Pancreas (tissue), 10 donors: ENCODE data around the gene MMP14. TPM values are rescaled to one million over a fixed set of nuclear protein-coding genes. Genes with fewer than 3 reads are reported as not detected.
A peak's percentile ranks its signal among the peaks of the same experiment; 100 is the strongest.

Source experiments
- ATAC-seq, 4 donors: fragments of 200-7000 bp; cut with Tn5 transposase; one replicate each; pipeline versions ENCODE4 v1.8.0 to v1.9.1; 2020; ENCODE audit warnings: mild to moderate bottlenecking in 4 of 4, moderate library complexity in 4 of 4
- DNase-seq, 6 donors: peaks; one replicate each; pipeline ENCODE4 v3.0.0-alpha.2; 2020
- FAIRE-seq: peaks from 2 replicates; lab custom pipeline; 2012; peaks lifted over from hg19 to GRCh38; lab: Jason Lieb, UNC
- H3K27ac ChIP-seq, 4 donors: fragments of 200-600 bp; sonication (generic); 1 replicate in 3 of 4; 2 replicates in 1 of 4; pipeline versions ENCODE4 v1.5.0 to v1.8.0; 2020
- H3K27me3 ChIP-seq, 4 donors: fragments of 200-600 bp; one replicate each; pipeline ENCODE4 v1.8.0; 2021
- H3K36me3 ChIP-seq, 3 donors: fragments of 200-600 bp; sonication (generic) in 1 of 3; one replicate each; pipeline versions ENCODE4 v1.5.0 to v1.8.0; 2020 to 2021
- H3K4me1 ChIP-seq, 3 donors: fragments of 200-600 bp; one replicate each; pipeline ENCODE4 v1.8.0; 2021
- H3K4me3 ChIP-seq, 4 donors: fragments of 200-600 bp; sonication (generic) in 2 of 4; one replicate each; pipeline versions ENCODE4 v1.5.0 to v1.8.0; 2020 to 2021
- H3K9me3 ChIP-seq, 4 donors: fragments of 200-600 bp; one replicate each; pipeline ENCODE4 v1.8.0; 2021
- WGBS, 2 donors: extraction: QIAGEN DNeasy Blood & Tissue Kit; methylation state at CpG; one replicate each; pipeline ENCODE4 v1.1.7; 2013; 5-methylcytosine and 5-hydroxymethylcytosine counted together
- intact Hi-C, 3 donors: fragments of 100-400 bp; cut with DNase I; formaldehyde crosslinking; loops; one replicate each; pipeline versions ENCODE4 v1.11.1 to v1.14.2; 2022
- polyA plus RNA-seq, 2 donors: library from polyadenylated mRNA; stranded (reverse); fragments of 200-250 nt; gene quantifications; one replicate each; pipeline ENCODE4 v1.2.3, GENCODE V29; 2013
- total RNA-seq, 6 donors: library from RNA; stranded (reverse); fragmentation: NEBNext Ultra II Directional in 4 of 6; extraction: Animal tissue kit (Norgen Biotek cat#: 25700) in 4 of 6; gene quantifications; one replicate each; pipeline versions ENCODE4 v1.2.1 to v1.2.4, GENCODE V29; 2021 to 2023
- TF ChIP-seq, protein P1 (sequence below), 4 donors: fragments of 200-600 bp; sonication (generic) in 3 of 4; IDR thresholded peaks; one replicate each; pipeline versions ENCODE4 v1.5.0 to v1.8.0; 2021; ENCODE audit warnings: antibody characterized with exemption in 4 of 4
- donor health status: healthy with polysubstance abuse.
- donor health status: DM: no; HTN: no; CAD: no; lungs with moderate emphysema.
- donor health status: DM: no; HTN: no; CAD: no.
- donor health status: control.
- donor health status: control.
- donor health status: Bipolar disorder and iron deficiency.
- donor health status: DM: yes; HTN: yes; CAD: no.
- donor health status: DM: no; HTN: no; CAD: no.
- donor health status: DM: no; HTN: no; CAD: no.
- donor health status: DM: yes; HTN: yes; CAD: no.

Gene MMP14
- total and polyA plus RNA-seq, 8 donors, result 18.7 to 146 (median 34.0) TPM

DNA sequence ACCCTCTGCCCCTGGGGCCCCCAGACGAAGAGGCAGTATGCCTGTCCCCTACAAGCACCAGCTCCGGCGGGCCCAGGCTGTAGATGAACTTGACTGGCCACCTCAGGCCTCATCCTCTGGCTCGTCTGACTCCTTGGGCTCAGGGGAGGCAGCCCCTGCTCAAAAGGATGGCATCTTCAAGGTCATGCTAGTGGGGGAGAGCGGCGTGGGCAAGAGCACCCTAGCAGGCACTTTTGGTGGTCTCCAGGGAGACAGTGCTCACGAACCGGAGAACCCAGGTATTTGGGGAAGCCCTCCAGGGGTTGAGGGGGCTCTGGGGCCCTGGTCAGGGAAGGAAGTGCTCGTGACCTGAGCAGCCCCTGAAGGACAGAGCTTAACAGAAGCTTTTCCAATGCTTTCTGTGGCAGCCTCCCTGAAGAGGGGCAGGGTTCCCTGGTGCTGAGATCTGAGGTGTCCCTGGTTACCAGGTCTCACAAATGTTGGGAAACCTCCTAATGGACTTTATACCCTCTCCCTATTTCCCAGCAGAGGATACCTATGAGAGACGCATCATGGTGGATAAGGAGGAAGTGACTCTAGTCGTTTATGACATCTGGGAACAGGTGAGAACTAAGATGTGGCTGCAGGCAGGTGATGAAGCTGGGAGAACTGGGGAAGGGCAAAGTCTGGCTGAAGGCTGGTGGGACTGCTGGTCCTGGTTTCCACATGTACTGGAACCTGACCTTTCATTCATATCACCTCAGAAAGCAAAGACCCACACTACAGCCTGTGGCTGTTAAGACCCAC lies 48.5 kb downstream of the MMP14 start:
- no peak for FAIRE-seq
- DNase-seq, result peak in 1 of 6 donors; percentile 36
- no peaks in the 10 kb centered on the region for H3K9me3 ChIP-seq
- peaks cover 0 to 11% (median 5%) of the 10 kb centered on the region in 3 donors for H3K4me1 ChIP-seq
- 82 to 89% methylated on average over 11 of the region's 11 CpGs for WGBS, 2 donors
- no peak overlapping the region for H3K4me3 ChIP-seq
- TF ChIP-seq, protein P1, sequence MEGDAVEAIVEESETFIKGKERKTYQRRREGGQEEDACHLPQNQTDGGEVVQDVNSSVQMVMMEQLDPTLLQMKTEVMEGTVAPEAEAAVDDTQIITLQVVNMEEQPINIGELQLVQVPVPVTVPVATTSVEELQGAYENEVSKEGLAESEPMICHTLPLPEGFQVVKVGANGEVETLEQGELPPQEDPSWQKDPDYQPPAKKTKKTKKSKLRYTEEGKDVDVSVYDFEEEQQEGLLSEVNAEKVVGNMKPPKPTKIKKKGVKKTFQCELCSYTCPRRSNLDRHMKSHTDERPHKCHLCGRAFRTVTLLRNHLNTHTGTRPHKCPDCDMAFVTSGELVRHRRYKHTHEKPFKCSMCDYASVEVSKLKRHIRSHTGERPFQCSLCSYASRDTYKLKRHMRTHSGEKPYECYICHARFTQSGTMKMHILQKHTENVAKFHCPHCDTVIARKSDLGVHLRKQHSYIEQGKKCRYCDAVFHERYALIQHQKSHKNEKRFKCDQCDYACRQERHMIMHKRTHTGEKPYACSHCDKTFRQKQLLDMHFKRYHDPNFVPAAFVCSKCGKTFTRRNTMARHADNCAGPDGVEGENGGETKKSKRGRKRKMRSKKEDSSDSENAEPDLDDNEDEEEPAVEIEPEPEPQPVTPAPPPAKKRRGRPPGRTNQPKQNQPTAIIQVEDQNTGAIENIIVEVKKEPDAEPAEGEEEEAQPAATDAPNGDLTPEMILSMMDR (IDR thresholded peaks at IDR 0.05), result no peak
- H3K27me3 ChIP-seq, result no peaks in the 10 kb centered on the region
- intact Hi-C loops, result no loop called here
- no peaks in the 10 kb centered on the region for H3K36me3 ChIP-seq
- ATAC-seq, result no peak
- H3K27ac ChIP-seq, result no peak overlapping the region

DNA sequence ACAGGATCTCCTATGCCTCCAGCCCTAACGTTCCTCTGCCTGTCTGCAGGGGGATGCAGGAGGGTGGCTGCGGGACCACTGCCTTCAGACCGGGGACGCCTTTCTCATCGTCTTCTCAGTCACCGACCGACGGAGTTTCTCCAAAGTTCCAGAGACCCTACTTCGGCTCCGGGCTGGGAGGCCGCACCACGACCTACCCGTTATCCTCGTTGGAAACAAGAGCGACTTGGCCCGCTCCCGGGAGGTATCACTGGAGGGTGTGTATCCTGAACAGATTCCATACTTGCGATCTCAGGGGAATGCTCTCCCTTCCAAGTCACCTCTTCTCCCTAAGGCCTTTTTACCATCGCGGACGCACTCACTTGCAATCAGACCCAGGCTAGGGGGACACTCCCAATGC lies 49.6 kb downstream of the MMP14 start:
- intact Hi-C loops, result no loop called here
- H3K4me1 ChIP-seq, result peaks cover 0 to 11% (median 5%) of the 10 kb centered on the region in 3 donors
- no peak for FAIRE-seq
- no peaks in the 10 kb centered on the region for H3K9me3 ChIP-seq
- peak in 3 of 6 donors; percentile 29 to 71 (median 43) for DNase-seq
- 93 to 94% methylated on average over 21 of the region's 21 CpGs for WGBS, 2 donors
- no peaks in the 10 kb centered on the region for H3K36me3 ChIP-seq
- ATAC-seq, result no peak
- TF ChIP-seq, protein P1 (IDR thresholded peaks at IDR 0.05), result no peak
- no peaks in the 10 kb centered on the region for H3K27me3 ChIP-seq
- H3K27ac ChIP-seq, result no peak overlapping the region
- peak overlapping the region in 2 of 4 donors; percentile 55 to 63 for H3K4me3 ChIP-seq

DNA sequence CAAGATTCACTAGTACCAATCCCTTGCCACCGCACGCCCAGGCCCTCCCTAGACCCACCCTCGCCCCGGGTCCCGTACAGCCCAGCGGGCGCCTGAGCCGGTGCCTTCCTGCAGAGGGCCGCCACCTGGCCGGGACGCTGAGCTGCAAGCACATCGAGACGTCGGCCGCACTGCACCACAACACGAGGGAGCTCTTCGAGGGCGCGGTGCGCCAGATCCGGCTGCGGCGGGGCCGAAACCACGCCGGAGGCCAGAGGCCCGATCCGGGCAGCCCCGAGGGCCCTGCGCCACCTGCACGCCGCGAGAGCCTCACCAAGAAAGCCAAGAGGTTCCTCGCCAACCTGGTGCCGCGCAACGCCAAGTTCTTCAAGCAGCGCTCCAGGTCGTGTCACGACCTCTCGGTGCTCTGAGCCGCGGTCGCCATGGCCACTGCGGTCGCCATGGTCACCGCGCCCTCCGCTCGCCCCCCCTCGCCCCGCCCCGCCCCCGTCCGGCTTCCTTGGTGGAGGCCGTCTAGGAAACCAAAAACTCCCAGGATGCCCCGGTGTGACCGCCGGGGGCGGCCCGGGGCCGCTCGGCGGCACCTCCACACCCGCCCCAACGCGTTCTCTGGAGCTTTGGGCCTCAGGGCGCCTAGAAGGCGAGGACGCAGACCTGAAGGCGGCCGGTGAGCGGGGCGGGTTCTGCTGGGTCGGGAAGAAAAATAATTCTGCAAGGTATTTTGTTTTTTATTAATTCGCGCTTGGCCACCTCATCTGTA lies 50.3 kb downstream of the MMP14 start:
- DNase-seq (peak; percentile 78 to 89 (median 86)), FAIRE-seq (no peak), ATAC-seq (peak; percentile 82 to 90 (median 87))
- H3K4me1 ChIP-seq, result peaks cover 0 to 11% (median 5%) of the 10 kb centered on the region in 3 donors
- 3% methylated on average over 66 to 77 of the region's 77 CpGs for WGBS, 2 donors
- H3K36me3 ChIP-seq, result no peaks in the 10 kb centered on the region
- H3K4me3 ChIP-seq, result peak overlapping the region; percentile 39 to 74 (median 59)
- intact Hi-C loops, result no loop called here
- H3K27ac ChIP-seq, result peak overlapping the region; percentile 40 to 77 (median 65)
- TF ChIP-seq, protein P1 (IDR thresholded peaks at IDR 0.05), result no peak
- no peaks in the 10 kb centered on the region for H3K9me3 ChIP-seq
- H3K27me3 ChIP-seq, result no peaks in the 10 kb centered on the region

DNA sequence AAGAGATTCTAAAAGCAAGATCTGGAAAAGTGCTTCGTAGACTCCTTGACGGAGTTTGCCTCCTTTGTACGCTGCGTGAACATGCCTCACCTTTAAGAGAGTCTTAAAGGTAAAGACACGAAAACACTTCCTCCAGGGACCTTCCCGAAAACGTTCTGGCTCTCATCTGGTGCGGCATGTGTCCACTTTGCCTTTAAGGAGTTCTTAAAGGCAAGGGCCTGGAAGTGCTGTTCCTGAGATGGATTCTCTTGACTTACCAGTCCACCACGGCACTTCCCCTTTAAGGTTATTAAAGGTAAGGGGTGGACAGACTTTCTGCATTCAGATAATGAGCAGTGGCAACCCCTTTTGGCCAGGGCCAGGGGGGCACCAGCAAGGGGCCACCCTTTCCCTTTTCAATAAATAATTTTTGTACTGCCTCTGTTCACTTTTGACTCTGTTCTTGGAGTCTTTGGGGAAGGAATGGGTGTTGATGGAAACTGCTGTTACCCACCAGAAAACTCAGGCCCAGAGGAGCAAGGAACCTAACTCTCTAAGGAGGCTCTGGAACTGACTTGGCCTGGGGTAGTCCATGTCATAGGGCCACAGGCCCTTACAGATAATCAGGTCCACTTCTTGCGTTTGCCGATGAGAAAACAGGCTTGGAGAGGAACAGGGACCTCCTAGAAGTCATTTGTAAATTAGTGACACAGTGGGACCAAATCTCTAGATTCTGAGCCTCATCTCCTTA lies 51.0 kb downstream of the MMP14 start:
- intact Hi-C loops, result no loop called here
- Histone ChIP-seq H3K27ac (peak overlapping the region; percentile 40 to 77 (median 65)), H3K36me3 (no peaks in the 10 kb centered on the region), H3K4me3 (peak overlapping the region; percentile 39 to 74 (median 59)), H3K9me3 (no peaks in the 10 kb centered on the region), H3K27me3 (no peaks in the 10 kb centered on the region), H3K4me1 (peaks cover 0 to 11% (median 5%) of the 10 kb centered on the region in 3 donors)
- DNase-seq, result peak in 4 of 6 donors; percentile 61 to 83 (median 70)
- no peak for FAIRE-seq
- WGBS, 2 donors, result 18 to 19% methylated on average over 11 of the region's 11 CpGs
- ATAC-seq, result peak; percentile 81 to 87 (median 84)
- TF ChIP-seq, protein P1 (IDR thresholded peaks at IDR 0.05), result no peak
